Measurements from ENCODE around the gene GTF3C1. TPM values are rescaled to one million over a fixed set of nuclear protein-coding genes. Genes with fewer than 3 reads are reported as not detected.
A peak's percentile ranks its signal among the peaks of the same experiment; 100 is the strongest.
"Not testable (repeated sequence)": the region's sequence is repeated elsewhere in the genome, so short reads cannot be mapped to it uniquely, and the experiment has no call there.

GTF3C1 gene
- total RNA-seq, 4 donors from 2014 or later = 73.2 to 247 (median 85.3) TPM

GRCh38 chr16:27434141-27435051, 115.3 kb downstream of the GTF3C1 start:
- Histone ChIP-seq H3K36me3 (no peaks in the 10 kb centered on the region), H3K4me1 (no peaks in the 10 kb centered on the region), H3K27ac (no peak overlapping the region), H3K27me3 (no peaks in the 10 kb centered on the region), H3K9me3 (no peaks in the 10 kb centered on the region), H3K4me3 (no peak overlapping the region)
- TF ChIP-seq POLR2A (IDR thresholded peaks at IDR 0.05) (no peak), CTCF (IDR thresholded peaks at IDR 0.05) (no peak)
- intact Hi-C loops (cut with DNase I; ENCODE audit: low total_unique reads) = no loop called here
- peak in 1 of 2 donors; percentile 1 for DNase-seq

GRCh38 chr16:27433636-27434035, 116.1 kb downstream of the GTF3C1 start:
- Histone ChIP-seq H3K36me3 (no peaks in the 10 kb centered on the region), H3K9me3 (no peaks in the 10 kb centered on the region), H3K4me3 (no peak overlapping the region), H3K27me3 (no peaks in the 10 kb centered on the region), H3K4me1 (no peaks in the 10 kb centered on the region), H3K27ac (no peak overlapping the region)
- intact Hi-C loops (cut with DNase I; ENCODE audit: low total_unique reads) = no loop called here
- TF ChIP-seq CTCF (IDR thresholded peaks at IDR 0.05) (no peak), POLR2A (IDR thresholded peaks at IDR 0.05) (no peak)
- DNase-seq = no peak

GRCh38 chr16:27433191-27433590, 116.5 kb downstream of the GTF3C1 start:
- H3K4me3 ChIP-seq; H3K36me3 ChIP-seq; DNase-seq; intact Hi-C loops (cut with DNase I; ENCODE audit: low total_unique reads); H3K9me3 ChIP-seq; H3K27me3 ChIP-seq; H3K27ac ChIP-seq; H3K4me1 ChIP-seq: not testable (repeated sequence)

- H3K27ac ChIP-seq = no peak overlapping the region
- no peak overlapping the region for H3K4me3 ChIP-seq
- H3K4me1 ChIP-seq = no peaks in the 10 kb centered on the region
- peak in 1 of 2 donors; percentile 2 for DNase-seq
- TF ChIP-seq POLR2A (IDR thresholded peaks at IDR 0.05) (no peak), CTCF (IDR thresholded peaks at IDR 0.05) (no peak)
- intact Hi-C loops (cut with DNase I; ENCODE audit: low total_unique reads) = no loop called here
- no peaks in the 10 kb centered on the region for H3K9me3 ChIP-seq
- H3K36me3 ChIP-seq = no peaks in the 10 kb centered on the region
- H3K27me3 ChIP-seq = no peaks in the 10 kb centered on the region
Observed at GRCh38 chr16:27432558-27432957, 117.2 kb downstream of the GTF3C1 start.

- DNase-seq = no peak
- Histone ChIP-seq H3K27me3 (no peaks in the 10 kb centered on the region), H3K9me3 (no peaks in the 10 kb centered on the region), H3K4me3 (no peak overlapping the region), H3K4me1 (no peaks in the 10 kb centered on the region), H3K27ac (no peak overlapping the region), H3K36me3 (no peaks in the 10 kb centered on the region)
- TF ChIP-seq POLR2A (IDR thresholded peaks at IDR 0.05) = no peak
- TF ChIP-seq CTCF (IDR thresholded peaks at IDR 0.05) = no peak
- intact Hi-C loops (cut with DNase I; ENCODE audit: low total_unique reads) = no loop called here
Observed at GRCh38 chr16:27431773-27432532, 117.8 kb downstream of the GTF3C1 start.

All from uterus (tissue), 4 donors.